Measurements from ENCODE around the gene EPHA8. TPM values are rescaled to one million over a fixed set of nuclear protein-coding genes. Genes with fewer than 3 reads are reported as not detected.

Gene EPHA8
- total RNA-seq, 1 experiment from 2014 or later: 3.8 TPM

- TF ChIP-seq NR3C1 (CRISPR knock-in tag; conservative IDR thresholded peaks at IDR 0.05; ENCODE audit: low read depth) (no peak), AFF4 (CRISPR knock-in tag; IDR thresholded peaks at IDR 0.05; ENCODE audit: borderline replicate concordance) (no peak), RELA (CRISPR knock-in tag; IDR thresholded peaks at IDR 0.05; ENCODE audit: borderline replicate concordance) (no peak)
- TF ChIP-seq, protein P1, sequence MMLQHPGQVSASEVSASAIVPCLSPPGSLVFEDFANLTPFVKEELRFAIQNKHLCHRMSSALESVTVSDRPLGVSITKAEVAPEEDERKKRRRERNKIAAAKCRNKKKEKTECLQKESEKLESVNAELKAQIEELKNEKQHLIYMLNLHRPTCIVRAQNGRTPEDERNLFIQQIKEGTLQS (CRISPR knock-in tag; conservative IDR thresholded peaks at IDR 0.05): no peak
Observed at GRCh38 chr1:22615886-22616285, 52.6 kb downstream of the EPHA8 start (continued).

GRCh38 chr1:22616571-22616970, 53.3 kb downstream of the EPHA8 start:
- no peak for TF ChIP-seq NR2C2 (CRISPR knock-in tag; IDR thresholded peaks at IDR 0.05)
- TF ChIP-seq ZNF263 (CRISPR knock-in tag; IDR thresholded peaks at IDR 0.05; ENCODE audit: low read depth): no peak
- TF ChIP-seq HMGA2 (CRISPR knock-in tag; IDR thresholded peaks at IDR 0.05): no peak
- TF ChIP-seq ZNF396 (CRISPR knock-in tag; IDR thresholded peaks at IDR 0.05; ENCODE audit: borderline replicate concordance): no peak
- Mint-ChIP-seq H3K9me3 (no peaks in the 10 kb centered on the region), H3K27me3 (ENCODE audit: low read depth) (no peaks in the 10 kb centered on the region; the same call in 1 of the 2 replicates), H3K27ac (no peak overlapping the region), H3K4me1 (no peaks in the 10 kb centered on the region; the same call in 1 of the 2 replicates), H3K36me3 (no peaks in the 10 kb centered on the region), H3K4me3 (no peak overlapping the region)
- POLR2A ChIA-PET: no interaction called here
- CTCF ChIA-PET: interaction anchor here (0.8 to 1.3 kb wide), 2 partner anchors 23 to 38 kb away, joined by 3 to 6 read pairs; no protein-coding TSS in a partner anchor
- no peak for ATAC-seq
- DNase-seq (ENCODE audit: low spot score): no peak

DNA sequence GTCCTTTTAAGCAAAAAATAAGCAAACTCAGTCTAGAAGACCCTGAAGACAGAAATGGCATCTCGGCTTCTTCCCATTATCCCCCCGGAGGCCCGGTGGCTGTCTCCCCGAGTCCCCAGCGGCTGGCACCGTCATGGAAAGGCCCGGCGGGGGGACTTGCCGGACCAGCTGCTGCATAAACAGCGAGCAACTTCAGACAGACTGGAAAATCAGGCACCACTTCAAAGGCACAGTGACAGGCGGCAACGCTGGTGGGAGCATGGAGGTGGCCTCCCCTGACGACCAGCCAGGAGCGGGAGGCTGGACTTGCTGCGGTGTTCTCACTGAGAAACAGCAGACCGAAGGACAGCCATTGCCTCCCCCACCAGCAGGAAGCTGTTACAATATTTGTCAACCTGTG, 54.8 kb downstream of the EPHA8 start:
- ATAC-seq (no peak), DNase-seq (ENCODE audit: low spot score) (no peak)
- Mint-ChIP-seq H3K9me3 (no peaks in the 10 kb centered on the region), H3K36me3 (no peaks in the 10 kb centered on the region), H3K27ac (no peak overlapping the region), H3K27me3 (ENCODE audit: low read depth) (no peaks in the 10 kb centered on the region), H3K4me1 (no peaks in the 10 kb centered on the region; the same call in 1 of the 2 replicates), H3K4me3 (no peak overlapping the region)
- ChIA-PET POLR2A (no interaction called here), CTCF (interaction anchor here (0.8 to 1.5 kb wide), 2 partner anchors 62 to 90 kb away, joined by 3 to 4 read pairs; no protein-coding TSS in a partner anchor)
- no peak for TF ChIP-seq SMAD4 (CRISPR knock-in tag; IDR thresholded peaks at IDR 0.05)
- TF ChIP-seq TEAD4 (CRISPR knock-in tag; IDR thresholded peaks at IDR 0.05): no peak
- TF ChIP-seq, protein P2, sequence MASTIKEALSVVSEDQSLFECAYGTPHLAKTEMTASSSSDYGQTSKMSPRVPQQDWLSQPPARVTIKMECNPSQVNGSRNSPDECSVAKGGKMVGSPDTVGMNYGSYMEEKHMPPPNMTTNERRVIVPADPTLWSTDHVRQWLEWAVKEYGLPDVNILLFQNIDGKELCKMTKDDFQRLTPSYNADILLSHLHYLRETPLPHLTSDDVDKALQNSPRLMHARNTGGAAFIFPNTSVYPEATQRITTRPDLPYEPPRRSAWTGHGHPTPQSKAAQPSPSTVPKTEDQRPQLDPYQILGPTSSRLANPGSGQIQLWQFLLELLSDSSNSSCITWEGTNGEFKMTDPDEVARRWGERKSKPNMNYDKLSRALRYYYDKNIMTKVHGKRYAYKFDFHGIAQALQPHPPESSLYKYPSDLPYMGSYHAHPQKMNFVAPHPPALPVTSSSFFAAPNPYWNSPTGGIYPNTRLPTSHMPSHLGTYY (CRISPR knock-in tag; IDR thresholded peaks at IDR 0.05): no peak
- no peak for TF ChIP-seq SP1 (CRISPR knock-in tag; conservative IDR thresholded peaks at IDR 0.05)
- no peak for TF ChIP-seq ZNF317 (CRISPR knock-in tag; IDR thresholded peaks at IDR 0.05; ENCODE audit: borderline replicate concordance, low read depth)
- no peak for TF ChIP-seq EMX1 (CRISPR knock-in tag; IDR thresholded peaks at IDR 0.05)
- no peak for TF ChIP-seq ZNF425 (CRISPR knock-in tag; conservative IDR thresholded peaks at IDR 0.05)
- no peak for TF ChIP-seq TEAD1 (CRISPR knock-in tag; IDR thresholded peaks at IDR 0.05)
- no peak for TF ChIP-seq JAZF1 (CRISPR knock-in tag; IDR thresholded peaks at IDR 0.05)
- TF ChIP-seq E2F5 (CRISPR knock-in tag; IDR thresholded peaks at IDR 0.05): no peak
- no peak for TF ChIP-seq NR1H2 (CRISPR knock-in tag; IDR thresholded peaks at IDR 0.05)
- TF ChIP-seq ZNF138 (CRISPR knock-in tag; conservative IDR thresholded peaks at IDR 0.05): no peak
- no peak for TF ChIP-seq GTF2I (CRISPR knock-in tag; conservative IDR thresholded peaks at IDR 0.05)
- TF ChIP-seq ZSCAN18 (CRISPR knock-in tag; IDR thresholded peaks at IDR 0.05): no peak
- TF ChIP-seq CREB1 (CRISPR knock-in tag; IDR thresholded peaks at IDR 0.05): no peak
